Upper lobe of left lung (tissue), 6 donors: Measurements from ENCODE around the gene ST3GAL3. TPM values are rescaled to one million over a fixed set of nuclear protein-coding genes. Genes with fewer than 3 reads are reported as not detected.
A peak's percentile ranks its signal among the peaks of the same experiment; 100 is the strongest.

ENCODE experiments used
- ATAC-seq, 2 donors: fragments of 200-7000 bp; cut with Tn5 transposase; one replicate each; pipeline ENCODE4 v1.9.1; 2022; ENCODE audit warnings: mild to moderate bottlenecking in 2 of 2, moderate library complexity in 2 of 2; ENCODE audit not compliant: low FRiP score in 2 of 2
- DNase-seq, 2 donors: peaks; one replicate each; pipeline ENCODE4 v3.0.0-alpha.2; 2019 to 2020
- H3K27ac ChIP-seq, 4 donors: fragments of 200-600 bp; sonication (generic); one replicate each; pipeline ENCODE4 v1.5.1; 2016 to 2019
- H3K27me3 ChIP-seq, 4 donors: fragments of 200-600 bp; sonication (generic); one replicate each; pipeline ENCODE4 v1.5.1; 2017 to 2019
- H3K36me3 ChIP-seq, 4 donors: fragments of 200-600 bp; sonication (generic); one replicate each; pipeline ENCODE4 v1.5.1; 2016 to 2019
- H3K4me1 ChIP-seq, 4 donors: fragments of 200-600 bp; sonication (generic); one replicate each; pipeline ENCODE4 v1.5.1; 2018 to 2019
- H3K4me3 ChIP-seq, 4 donors: fragments of 200-600 bp; sonication (generic); one replicate each; pipeline ENCODE4 v1.5.1; 2017 to 2019; ENCODE audit warnings: mild to moderate bottlenecking in 2 of 4, moderate library complexity in 1 of 4
- H3K9me3 ChIP-seq, 4 donors: fragments of 200-600 bp; sonication (generic); one replicate each; pipeline ENCODE4 v1.5.1; 2018 to 2019
- CTCF ChIP-seq, 6 experiments: fragments of 450-650 bp in 4 of 6; fragments of 200-600 bp in 2 of 6; sonication (generic) in 2 of 6; IDR thresholded peaks; one replicate each; pipeline ENCODE4 v1.5.1; 2016 to 2019; ENCODE audit warnings: antibody characterized with exemption in 6 of 6
- EP300 ChIP-seq, 4 donors: sonication (generic); formaldehyde crosslinking; IDR thresholded peaks; one replicate each; pipeline ENCODE4 v1.5.1; 2017; ENCODE audit warnings: antibody characterized with exemption in 4 of 4, control low read depth in 2 of 4
- POLR2A ChIP-seq, 4 donors: fragments of 450-650 bp; IDR thresholded peaks; one replicate each; pipeline ENCODE4 v1.5.1; 2016 to 2017; ENCODE audit warnings: antibody characterized with exemption in 4 of 4, mild to moderate bottlenecking in 2 of 4
- POLR2AphosphoS5 ChIP-seq, 2 donors: sonication (generic); formaldehyde crosslinking; IDR thresholded peaks; one replicate each; pipeline ENCODE4 v1.5.1; 2017; ENCODE audit warnings: antibody characterized with exemption in 2 of 2
- WGBS, 2 donors: methylation state at CpG; one replicate each; pipeline ENCODE4 v1.1.5; 2017 to 2018; 5-methylcytosine and 5-hydroxymethylcytosine counted together
- total RNA-seq, 6 donors: library from RNA; depleted of rRNA in 4 of 6; stranded (reverse); fragments of >200 nt in 4 of 6; gene quantifications; one replicate each; pipeline versions ENCODE4 v1.1.0 to v1.2.1, GENCODE V29; 2016 to 2021
- donor health status: DM: no; HTN: no; CAD: no; lungs with moderate emphysema.
- donor health status: DM: no; HTN: yes; CAD: no; lungs with severe emphysema.

The ST3GAL3 gene
- total RNA-seq, 6 donors from 2014 or later = 14.4 to 46.1 (median 19.2) TPM

- H3K27ac ChIP-seq = no peak overlapping the region
- 91 to 96% methylated on average over 4 of the region's 4 CpGs for WGBS, 2 donors
- no peaks in the 10 kb centered on the region for H3K9me3 ChIP-seq
- H3K36me3 ChIP-seq = peaks cover 0 to 12% (median 5%) of the 10 kb centered on the region in 4 donors
- H3K27me3 ChIP-seq = no peaks in the 10 kb centered on the region
- H3K4me1 ChIP-seq = no peaks in the 10 kb centered on the region
- no peak for TF ChIP-seq POLR2A (IDR thresholded peaks at IDR 0.05)
- no peak for TF ChIP-seq POLR2AphosphoS5 (IDR thresholded peaks at IDR 0.05)
- TF ChIP-seq CTCF (IDR thresholded peaks at IDR 0.05) = no peak
- TF ChIP-seq EP300 (IDR thresholded peaks at IDR 0.05) = no peak
- no peak overlapping the region for H3K4me3 ChIP-seq
- DNase-seq (no peak), ATAC-seq (no peak)
These were observed 172.1 kb downstream of the ST3GAL3 start for GRCh38 chr1:43879414-43879813.

GRCh38 chr1:43879996-43880395 lies 172.7 kb downstream of the ST3GAL3 start:
- TF ChIP-seq CTCF (IDR thresholded peaks at IDR 0.05) (no peak), POLR2AphosphoS5 (IDR thresholded peaks at IDR 0.05) (no peak), POLR2A (IDR thresholded peaks at IDR 0.05) (no peak), EP300 (IDR thresholded peaks at IDR 0.05) (no peak)
- WGBS, 2 donors = 85 to 95% methylated on average over 2 of the region's 2 CpGs
- Histone ChIP-seq H3K36me3 (peaks cover 0 to 12% (median 5%) of the 10 kb centered on the region in 4 donors), H3K27me3 (no peaks in the 10 kb centered on the region), H3K4me3 (no peak overlapping the region), H3K27ac (no peak overlapping the region), H3K9me3 (no peaks in the 10 kb centered on the region), H3K4me1 (no peaks in the 10 kb centered on the region)
- DNase-seq (no peak), ATAC-seq (no peak)

- H3K4me1 ChIP-seq = no peaks in the 10 kb centered on the region
- no peak for DNase-seq
- H3K36me3 ChIP-seq = peaks cover 0 to 12% (median 5%) of the 10 kb centered on the region in 4 donors
- H3K27ac ChIP-seq = no peak overlapping the region
- TF ChIP-seq CTCF (IDR thresholded peaks at IDR 0.05) (no peak), EP300 (IDR thresholded peaks at IDR 0.05) (peak in 1 of 4 donors; percentile 60)
- 88 to 90% methylated on average over 5 of the region's 5 CpGs for WGBS, 2 donors
- H3K9me3 ChIP-seq = no peaks in the 10 kb centered on the region
- no peak overlapping the region for H3K4me3 ChIP-seq
- H3K27me3 ChIP-seq = no peaks in the 10 kb centered on the region
- ATAC-seq = no peak
These were observed 173.3 kb downstream of the ST3GAL3 start for GRCh38 chr1:43880604-43881003.

- H3K36me3 ChIP-seq = peaks cover 0 to 12% (median 5%) of the 10 kb centered on the region in 4 donors
- H3K27me3 ChIP-seq = no peaks in the 10 kb centered on the region
- 47 to 89% methylated on average over 4 of the region's 4 CpGs for WGBS, 2 donors
- H3K4me1 ChIP-seq = no peaks in the 10 kb centered on the region
- no peak overlapping the region for H3K4me3 ChIP-seq
- no peak for TF ChIP-seq POLR2A (IDR thresholded peaks at IDR 0.05)
- no peak for TF ChIP-seq POLR2AphosphoS5 (IDR thresholded peaks at IDR 0.05)
- no peak for TF ChIP-seq CTCF (IDR thresholded peaks at IDR 0.05)
- no peak for TF ChIP-seq EP300 (IDR thresholded peaks at IDR 0.05)
- ATAC-seq (no peak), DNase-seq (no peak)
- no peak overlapping the region for H3K27ac ChIP-seq
- no peaks in the 10 kb centered on the region for H3K9me3 ChIP-seq
These were observed 174.1 kb downstream of the ST3GAL3 start for GRCh38 chr1:43881415-43881814.

- no peak for DNase-seq
- Histone ChIP-seq H3K27ac (no peak overlapping the region), H3K9me3 (no peaks in the 10 kb centered on the region), H3K36me3 (peaks cover 0 to 12% (median 5%) of the 10 kb centered on the region in 4 donors), H3K4me1 (no peaks in the 10 kb centered on the region), H3K4me3 (no peak overlapping the region), H3K27me3 (no peaks in the 10 kb centered on the region)
- WGBS, 2 donors = 97 to 98% methylated on average over 4 of the region's 4 CpGs
- no peak for ATAC-seq
- TF ChIP-seq EP300 (IDR thresholded peaks at IDR 0.05) (no peak), CTCF (IDR thresholded peaks at IDR 0.05) (no peak), POLR2AphosphoS5 (IDR thresholded peaks at IDR 0.05) (no peak), POLR2A (IDR thresholded peaks at IDR 0.05) (no peak)
These were observed 175.4 kb downstream of the ST3GAL3 start for GRCh38 chr1:43882763-43883162.
